Gastrocnemius medialis (tissue), 4 donors: ENCODE results near the gene PRPF40B. TPM values are rescaled to one million over a fixed set of nuclear protein-coding genes. Genes with fewer than 3 reads are reported as not detected.

Source experiments
- ATAC-seq, 2 donors: fragments of 150-250 bp; one replicate each; pipeline ENCODE4 v1.9.1; 2016
- DNase-seq, 2 donors: peaks; one replicate each; pipeline ENCODE4 v3.0.0-alpha.2; 2019
- H3K27ac ChIP-seq, 4 donors: fragments of 200-600 bp; sonication (generic); 1 replicate in 1 of 4; 2 replicates in 3 of 4; pipeline ENCODE4 v1.5.1; 2016 to 2018; ENCODE audit warnings: mild to moderate bottlenecking in 2 of 4, moderate library complexity in 1 of 4
- H3K27me3 ChIP-seq, 3 donors: fragments of 200-600 bp; sonication (generic) in 2 of 3; 1 replicate in 1 of 3; 2 replicates in 2 of 3; pipeline versions ENCODE4 v1.5.1 to v1.6.0; 2016 to 2019; ENCODE audit warnings: mild to moderate bottlenecking in 1 of 3, moderate library complexity in 1 of 3
- H3K36me3 ChIP-seq, 2 donors: fragments of 200-600 bp; sonication (generic) in 1 of 2; one replicate each; pipeline ENCODE4 v1.5.1; 2017 to 2018
- H3K4me1 ChIP-seq, 2 donors: fragments of 200-600 bp; sonication (generic) in 1 of 2; one replicate each; pipeline ENCODE4 v1.5.1; 2016 to 2017; ENCODE audit warnings: mild to moderate bottlenecking in 2 of 2
- H3K4me3 ChIP-seq, 4 donors: fragments of 200-600 bp; sonication (generic) in 3 of 4; 1 replicate in 1 of 4; 2 replicates in 3 of 4; pipeline ENCODE4 v1.5.1; 2016 to 2019; ENCODE audit warnings: mild to moderate bottlenecking in 2 of 4
- H3K9me3 ChIP-seq, 3 donors: fragments of 200-600 bp; sonication (generic) in 2 of 3; 1 replicate in 1 of 3; 2 replicates in 2 of 3; pipeline ENCODE4 v1.5.1; 2016 to 2019
- POLR2A ChIP-seq, 2 donors: fragments of 450-650 bp; IDR thresholded peaks; one replicate each; pipeline ENCODE4 v1.6.1; 2017; ENCODE audit warnings: antibody characterized with exemption in 2 of 2, mild to moderate bottlenecking in 2 of 2, moderate library complexity in 2 of 2
- in situ Hi-C, 4 donors: fragments of 200-750 bp; cut with MboI; loops; one replicate each; pipeline versions ENCODE4 v1.15.0 to v1.8.0; 2017; ENCODE audit warnings: low sequenced_read_pairs in 4 of 4
- intact Hi-C: fragments of 100-400 bp; cut with DNase I; formaldehyde crosslinking; loops from one replicate; pipeline ENCODE4 v1.15.1; 2023; ENCODE audit warnings: low total_unique reads
- total RNA-seq, 4 donors: library from RNA; depleted of rRNA; stranded (reverse); fragments of >200 nt; gene quantifications; one replicate each; pipeline versions ENCODE4 v1.1.0 to v1.2.3, GENCODE V29; 2016
- TF ChIP-seq, protein P1 (sequence below), 5 experiments: fragments of 450-650 bp in 3 of 5; fragments of 200-600 bp in 2 of 5; sonication (generic) in 2 of 5; IDR thresholded peaks in 4 of 5; conservative IDR thresholded peaks in 1 of 5; 1 replicate in 4 of 5; 2 replicates in 1 of 5; pipeline ENCODE4 v1.5.1; 2016 to 2019; ENCODE audit warnings: antibody characterized with exemption in 5 of 5, mild to moderate bottlenecking in 3 of 5, moderate library complexity in 3 of 5

Gene PRPF40B
- total RNA-seq, 4 donors from 2014 or later = 17.6 to 21.3 (median 20.2) TPM

GRCh38 chr12:49621651-49622500, 1.5 kb upstream of the PRPF40B start:
- TF ChIP-seq POLR2A (IDR thresholded peaks at IDR 0.05) = no peak
- TF ChIP-seq, protein P1, sequence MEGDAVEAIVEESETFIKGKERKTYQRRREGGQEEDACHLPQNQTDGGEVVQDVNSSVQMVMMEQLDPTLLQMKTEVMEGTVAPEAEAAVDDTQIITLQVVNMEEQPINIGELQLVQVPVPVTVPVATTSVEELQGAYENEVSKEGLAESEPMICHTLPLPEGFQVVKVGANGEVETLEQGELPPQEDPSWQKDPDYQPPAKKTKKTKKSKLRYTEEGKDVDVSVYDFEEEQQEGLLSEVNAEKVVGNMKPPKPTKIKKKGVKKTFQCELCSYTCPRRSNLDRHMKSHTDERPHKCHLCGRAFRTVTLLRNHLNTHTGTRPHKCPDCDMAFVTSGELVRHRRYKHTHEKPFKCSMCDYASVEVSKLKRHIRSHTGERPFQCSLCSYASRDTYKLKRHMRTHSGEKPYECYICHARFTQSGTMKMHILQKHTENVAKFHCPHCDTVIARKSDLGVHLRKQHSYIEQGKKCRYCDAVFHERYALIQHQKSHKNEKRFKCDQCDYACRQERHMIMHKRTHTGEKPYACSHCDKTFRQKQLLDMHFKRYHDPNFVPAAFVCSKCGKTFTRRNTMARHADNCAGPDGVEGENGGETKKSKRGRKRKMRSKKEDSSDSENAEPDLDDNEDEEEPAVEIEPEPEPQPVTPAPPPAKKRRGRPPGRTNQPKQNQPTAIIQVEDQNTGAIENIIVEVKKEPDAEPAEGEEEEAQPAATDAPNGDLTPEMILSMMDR (IDR thresholded peaks at IDR 0.05 in 4 of 5, conservative IDR thresholded peaks at IDR 0.05 in 1 of 5) = no peak
- peak; percentile 3 to 4 for ATAC-seq
- in situ Hi-C loops = no loop called here
- intact Hi-C loops = loop anchor here (1.0 kb wide), 1 partner anchor 256 kb away; no protein-coding TSS in a partner anchor
- no peaks in the 10 kb centered on the region for H3K27me3 ChIP-seq
- peak overlapping the region; percentile 80 to 91 (median 84) for H3K27ac ChIP-seq
- H3K9me3 ChIP-seq = no peaks in the 10 kb centered on the region
- no peaks in the 10 kb centered on the region for H3K36me3 ChIP-seq
- peak overlapping the region; percentile 52 to 84 (median 65) for H3K4me3 ChIP-seq
- peaks cover 11 to 15% of the 10 kb centered on the region in 2 donors for H3K4me1 ChIP-seq
- no peak for DNase-seq

GRCh38 chr12:49622501-49623141, 740 bp upstream of the PRPF40B start:
- no peaks in the 10 kb centered on the region for H3K27me3 ChIP-seq
- ATAC-seq (peak; percentile 55 to 66), DNase-seq (peak in 1 of 2 donors; percentile 35)
- intact Hi-C loops = loop anchor here (1.0 kb wide), 2 partner anchors 54 to 256 kb away; partner anchors contain the start of gene MCRS1
- peaks cover 11 to 15% of the 10 kb centered on the region in 2 donors for H3K4me1 ChIP-seq
- in situ Hi-C loops = no loop called here
- no peaks in the 10 kb centered on the region for H3K36me3 ChIP-seq
- H3K4me3 ChIP-seq = peak overlapping the region; percentile 52 to 84 (median 65)
- no peaks in the 10 kb centered on the region for H3K9me3 ChIP-seq
- peak overlapping the region; percentile 80 to 91 (median 84) for H3K27ac ChIP-seq
- TF ChIP-seq POLR2A (IDR thresholded peaks at IDR 0.05) = no peak
- TF ChIP-seq, protein P1 (IDR thresholded peaks at IDR 0.05 in 4 of 5, conservative IDR thresholded peaks at IDR 0.05 in 1 of 5) = no peak

GRCh38 chr12:49624921-49625577, 1.7 kb downstream of the PRPF40B start:
- Histone ChIP-seq H3K27ac (peak overlapping the region in 3 of 4 donors; percentile 80 to 91 (median 85)), H3K9me3 (no peaks in the 10 kb centered on the region), H3K36me3 (no peaks in the 10 kb centered on the region), H3K27me3 (no peaks in the 10 kb centered on the region), H3K4me3 (no peak overlapping the region), H3K4me1 (peaks cover 11 to 15% of the 10 kb centered on the region in 2 donors)
- DNase-seq (no peak), ATAC-seq (no peak)
- in situ Hi-C loops (no loop called here), intact Hi-C loops (loop anchor here (2.0 kb wide), 1 partner anchor 50 kb away; no protein-coding TSS in a partner anchor)
- TF ChIP-seq, protein P1 (IDR thresholded peaks at IDR 0.05 in 4 of 5, conservative IDR thresholded peaks at IDR 0.05 in 1 of 5) = no peak
- no peak for TF ChIP-seq POLR2A (IDR thresholded peaks at IDR 0.05)

- H3K27ac ChIP-seq = no peak overlapping the region
Observed at GRCh38 chr12:49626169-49626835, 2.9 kb downstream of the PRPF40B start.

More at GRCh38 chr12:49626169-49626835, 2.9 kb downstream of the PRPF40B start:
- TF ChIP-seq POLR2A (IDR thresholded peaks at IDR 0.05) = no peak
- TF ChIP-seq, protein P1 (IDR thresholded peaks at IDR 0.05 in 4 of 5, conservative IDR thresholded peaks at IDR 0.05 in 1 of 5) = no peak
- intact Hi-C loops (no loop called here), in situ Hi-C loops (no loop called here)
- DNase-seq (no peak), ATAC-seq (no peak)
- Histone ChIP-seq H3K36me3 (no peaks in the 10 kb centered on the region), H3K4me3 (no peak overlapping the region), H3K27me3 (no peaks in the 10 kb centered on the region), H3K4me1 (peaks cover 11 to 15% of the 10 kb centered on the region in 2 donors), H3K9me3 (no peaks in the 10 kb centered on the region)
